Sigmoid colon (tissue), 4 donors: ENCODE measurements around the gene COX6B2.

Experiments
- CTCF ChIP-seq, 4 experiments: fragments of 450-650 bp in 3 of 4; fragments of 200-600 bp in 1 of 4; IDR thresholded peaks; one replicate each; pipeline ENCODE4 v1.5.1; 2016 to 2019; ENCODE audit warnings: antibody characterized with exemption in 4 of 4, mild to moderate bottlenecking in 3 of 4, moderate library complexity in 2 of 4
- EP300 ChIP-seq, 4 donors: sonication (generic); formaldehyde crosslinking; IDR thresholded peaks; one replicate each; pipeline ENCODE4 v1.6.1; 2017; ENCODE audit warnings: antibody characterized with exemption in 4 of 4
- POLR2A ChIP-seq, 2 donors: fragments of 450-650 bp; IDR thresholded peaks; one replicate each; pipeline ENCODE4 v1.6.1; 2016; ENCODE audit warnings: antibody characterized with exemption in 2 of 2, mild to moderate bottlenecking in 2 of 2, moderate library complexity in 2 of 2
- POLR2AphosphoS5 ChIP-seq, 4 donors: sonication (generic); formaldehyde crosslinking; IDR thresholded peaks; one replicate each; pipeline ENCODE4 v1.6.1; 2017; ENCODE audit warnings: antibody characterized with exemption in 4 of 4

GRCh38 chr19:55358943-55359908 lies 4.7 kb upstream of the COX6B2 start:
- TF ChIP-seq POLR2A (IDR thresholded peaks at IDR 0.05) (no peak), CTCF (IDR thresholded peaks at IDR 0.05) (no peak), POLR2AphosphoS5 (IDR thresholded peaks at IDR 0.05) (no peak), EP300 (IDR thresholded peaks at IDR 0.05) (no peak)
